NCI-H2107 treated with DMSO at 0.1 percent for 48 hours (cell line): ENCODE data around the gene ENTPD3.

ENCODE experiments used
- DNase-seq: peaks from one replicate; lab custom pipeline; 2025; ENCODE audit not compliant: unreplicated experiment; lab: John Stamatoyannopoulos, UW

Gene ENTPD3

GRCh38 chr3:40387001-40387894, at the start of gene ENTPD3:
Gene ENTPD3, plus strand, starts transcription at chr3:40387184. Its CDS starts 874 bp downstream, at chr3:40388058.
- DNase-seq = no peak

- DNase-seq = no peak
Observed at GRCh38 chr3:40339871-40340270, 47.1 kb upstream of the ENTPD3 start.

GRCh38 chr3:40340541-40341170, 46.3 kb upstream of the ENTPD3 start:
- no peak for DNase-seq

GRCh38 chr3:40341671-40342070, 45.3 kb upstream of the ENTPD3 start:
- no peak for DNase-seq

GRCh38 chr3:40350529-40350928, 36.5 kb upstream of the ENTPD3 start:
- no peak for DNase-seq

GRCh38 chr3:40355410-40355809, 31.6 kb upstream of the ENTPD3 start:
- DNase-seq = no peak

- no peak for DNase-seq
Observed at GRCh38 chr3:40358454-40358853, 28.5 kb upstream of the ENTPD3 start.

GRCh38 chr3:40363674-40364073, 23.3 kb upstream of the ENTPD3 start:
- no peak for DNase-seq

- no peak for DNase-seq
Observed at GRCh38 chr3:40366203-40367162, 20.5 kb upstream of the ENTPD3 start.

- no peak for DNase-seq
Observed at GRCh38 chr3:40369716-40370115, 17.3 kb upstream of the ENTPD3 start.

- no peak for DNase-seq
Observed at GRCh38 chr3:40377822-40378221, 9.2 kb upstream of the ENTPD3 start.

- DNase-seq = no peak
Observed at GRCh38 chr3:40379674-40380306, 7.2 kb upstream of the ENTPD3 start.

- no peak for DNase-seq
Observed at GRCh38 chr3:40381904-40382616, 4.9 kb upstream of the ENTPD3 start.

GRCh38 chr3:40382617-40382979, 4.4 kb upstream of the ENTPD3 start:
- DNase-seq = no peak

- no peak for DNase-seq
Observed at GRCh38 chr3:40386213-40386612, 771 bp upstream of the ENTPD3 start.

- no peak for DNase-seq
Observed at GRCh38 chr3:40387895-40388254, 891 bp downstream of the ENTPD3 start.

- DNase-seq = no peak
Observed at GRCh38 chr3:40396406-40396805, 9.4 kb downstream of the ENTPD3 start.

GRCh38 chr3:40397129-40397528, 10.1 kb downstream of the ENTPD3 start:
- no peak for DNase-seq

- DNase-seq = no peak
Observed at GRCh38 chr3:40397912-40398311, 10.9 kb downstream of the ENTPD3 start.

- no peak for DNase-seq
Observed at GRCh38 chr3:40398346-40398745, 11.4 kb downstream of the ENTPD3 start.
